HL-60 (cell line): ENCODE data around the gene CNTROB.

ENCODE experiments used
- CTCF ChIP-seq: IDR thresholded peaks from one replicate; pipeline ENCODE4 v1.5.1; 2011; ENCODE audit warnings: low read length, control low read depth, inconsistent platforms; ENCODE audit not compliant: insufficient read depth
- GABPA ChIP-seq: IDR thresholded peaks from 2 replicates; pipeline ENCODE4 v1.6.1; 2012; ENCODE audit warnings: low read depth
- POLR2AphosphoS5 ChIP-seq: IDR thresholded peaks from 2 replicates; pipeline ENCODE4 v1.6.1; 2012; ENCODE audit warnings: low read depth
- SPI1 ChIP-seq: IDR thresholded peaks from 2 replicates; pipeline ENCODE4 v1.6.1; 2012; ENCODE audit warnings: low read depth, mild to moderate bottlenecking, borderline replicate concordance
- TF ChIP-seq, protein P1 (sequence below): IDR thresholded peaks from 2 replicates; pipeline ENCODE4 v1.6.1; 2012; ENCODE audit warnings: low read depth; ENCODE audit not compliant: insufficient replicate concordance

- TF ChIP-seq CTCF (no peak), SPI1 (no peak), GABPA (no peak), POLR2AphosphoS5 (no peak)
- TF ChIP-seq, protein P1, sequence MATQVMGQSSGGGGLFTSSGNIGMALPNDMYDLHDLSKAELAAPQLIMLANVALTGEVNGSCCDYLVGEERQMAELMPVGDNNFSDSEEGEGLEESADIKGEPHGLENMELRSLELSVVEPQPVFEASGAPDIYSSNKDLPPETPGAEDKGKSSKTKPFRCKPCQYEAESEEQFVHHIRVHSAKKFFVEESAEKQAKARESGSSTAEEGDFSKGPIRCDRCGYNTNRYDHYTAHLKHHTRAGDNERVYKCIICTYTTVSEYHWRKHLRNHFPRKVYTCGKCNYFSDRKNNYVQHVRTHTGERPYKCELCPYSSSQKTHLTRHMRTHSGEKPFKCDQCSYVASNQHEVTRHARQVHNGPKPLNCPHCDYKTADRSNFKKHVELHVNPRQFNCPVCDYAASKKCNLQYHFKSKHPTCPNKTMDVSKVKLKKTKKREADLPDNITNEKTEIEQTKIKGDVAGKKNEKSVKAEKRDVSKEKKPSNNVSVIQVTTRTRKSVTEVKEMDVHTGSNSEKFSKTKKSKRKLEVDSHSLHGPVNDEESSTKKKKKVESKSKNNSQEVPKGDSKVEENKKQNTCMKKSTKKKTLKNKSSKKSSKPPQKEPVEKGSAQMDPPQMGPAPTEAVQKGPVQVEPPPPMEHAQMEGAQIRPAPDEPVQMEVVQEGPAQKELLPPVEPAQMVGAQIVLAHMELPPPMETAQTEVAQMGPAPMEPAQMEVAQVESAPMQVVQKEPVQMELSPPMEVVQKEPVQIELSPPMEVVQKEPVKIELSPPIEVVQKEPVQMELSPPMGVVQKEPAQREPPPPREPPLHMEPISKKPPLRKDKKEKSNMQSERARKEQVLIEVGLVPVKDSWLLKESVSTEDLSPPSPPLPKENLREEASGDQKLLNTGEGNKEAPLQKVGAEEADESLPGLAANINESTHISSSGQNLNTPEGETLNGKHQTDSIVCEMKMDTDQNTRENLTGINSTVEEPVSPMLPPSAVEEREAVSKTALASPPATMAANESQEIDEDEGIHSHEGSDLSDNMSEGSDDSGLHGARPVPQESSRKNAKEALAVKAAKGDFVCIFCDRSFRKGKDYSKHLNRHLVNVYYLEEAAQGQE, result no peak
These were observed 60.5 kb downstream of the CNTROB start for GRCh38 chr17:7992516-7992915.
